ENCODE results near the gene LETM1. TPM values are rescaled to one million over a fixed set of nuclear protein-coding genes. Genes with fewer than 3 reads are reported as not detected.

Gene LETM1
- total and polyA plus RNA-seq, 2 experiments from 2014 or later, result 22.5 to 53.3 TPM

- peaks cover 18% of the 10 kb centered on the region for H3K4me1 ChIP-seq (ENCODE audit: low read depth)
- H3K27me3 ChIP-seq, result no peaks in the 10 kb centered on the region
- no peaks in the 10 kb centered on the region for H3K36me3 ChIP-seq
- TF ChIP-seq, protein P1, sequence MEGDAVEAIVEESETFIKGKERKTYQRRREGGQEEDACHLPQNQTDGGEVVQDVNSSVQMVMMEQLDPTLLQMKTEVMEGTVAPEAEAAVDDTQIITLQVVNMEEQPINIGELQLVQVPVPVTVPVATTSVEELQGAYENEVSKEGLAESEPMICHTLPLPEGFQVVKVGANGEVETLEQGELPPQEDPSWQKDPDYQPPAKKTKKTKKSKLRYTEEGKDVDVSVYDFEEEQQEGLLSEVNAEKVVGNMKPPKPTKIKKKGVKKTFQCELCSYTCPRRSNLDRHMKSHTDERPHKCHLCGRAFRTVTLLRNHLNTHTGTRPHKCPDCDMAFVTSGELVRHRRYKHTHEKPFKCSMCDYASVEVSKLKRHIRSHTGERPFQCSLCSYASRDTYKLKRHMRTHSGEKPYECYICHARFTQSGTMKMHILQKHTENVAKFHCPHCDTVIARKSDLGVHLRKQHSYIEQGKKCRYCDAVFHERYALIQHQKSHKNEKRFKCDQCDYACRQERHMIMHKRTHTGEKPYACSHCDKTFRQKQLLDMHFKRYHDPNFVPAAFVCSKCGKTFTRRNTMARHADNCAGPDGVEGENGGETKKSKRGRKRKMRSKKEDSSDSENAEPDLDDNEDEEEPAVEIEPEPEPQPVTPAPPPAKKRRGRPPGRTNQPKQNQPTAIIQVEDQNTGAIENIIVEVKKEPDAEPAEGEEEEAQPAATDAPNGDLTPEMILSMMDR (IDR thresholded peaks at IDR 0.05; ENCODE audit: low read depth, low read length), result peak; percentile 47
- H3K9me3 ChIP-seq (ENCODE audit: low read depth), result no peaks in the 10 kb centered on the region
- peak; percentile 42 to 52 for DNase-seq (ENCODE audit: low read depth in 1 of 2, low spot score in 1 of 2)
- peak overlapping the region; percentile 37 for H3K4me3 ChIP-seq
- no peak overlapping the region for H3K27ac ChIP-seq
Observed at GRCh38 chr4:1767770-1768366, 88.1 kb downstream of the LETM1 start.

DNA sequence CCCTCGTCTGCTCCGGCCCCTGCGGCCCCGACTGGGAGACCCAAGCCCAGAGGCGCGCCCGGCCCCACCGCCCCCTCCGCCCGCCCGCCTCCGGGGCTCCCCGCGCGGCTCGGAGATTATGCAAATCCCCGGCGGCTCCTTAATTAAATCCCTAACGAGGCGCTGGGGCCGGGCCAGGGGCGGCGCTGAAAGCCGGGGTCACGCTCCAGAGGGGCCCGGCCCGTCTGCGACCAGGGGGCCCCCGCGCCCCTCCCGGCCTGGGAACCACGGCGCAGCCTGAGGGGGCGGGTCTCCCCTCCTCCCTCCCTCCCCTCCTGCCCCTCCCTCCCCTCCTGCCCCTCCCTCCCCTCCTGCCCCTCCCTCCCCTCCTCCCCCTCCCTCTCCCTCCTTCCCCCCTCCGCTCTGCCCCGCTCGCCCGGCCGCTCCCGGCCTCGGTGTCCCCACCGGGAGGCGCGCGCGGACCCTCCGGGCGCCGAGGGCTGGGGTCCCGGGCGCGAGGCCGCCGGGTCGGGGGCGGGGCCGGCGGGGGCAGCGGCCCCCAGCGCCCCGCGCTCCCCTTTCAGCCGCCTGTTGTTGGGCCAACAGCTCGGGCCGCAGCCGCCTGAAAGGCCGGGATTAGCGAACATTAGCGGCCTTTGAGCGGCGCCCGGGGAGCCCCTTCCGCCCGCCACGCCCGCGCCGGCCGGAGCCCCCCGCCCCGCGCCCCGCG, 88.7 kb downstream of the LETM1 start:
- Histone ChIP-seq H3K4me3 (peak overlapping the region; percentile 37), H3K36me3 (no peaks in the 10 kb centered on the region), H3K4me1 (ENCODE audit: low read depth) (peaks cover 13% of the 10 kb centered on the region), H3K9me3 (ENCODE audit: low read depth) (no peaks in the 10 kb centered on the region), H3K27ac (no peak overlapping the region), H3K27me3 (no peaks in the 10 kb centered on the region)
- DNase-seq (ENCODE audit: low read depth in 1 of 2, low spot score in 1 of 2), result peak; percentile 44 to 50
- TF ChIP-seq, protein P1 (IDR thresholded peaks at IDR 0.05; ENCODE audit: low read depth, low read length), result no peak

GRCh38 chr4:1766106-1767060, 89.6 kb downstream of the LETM1 start:
- DNase-seq (ENCODE audit: low read depth in 1 of 2, low spot score in 1 of 2), result peak in 1 of 2 donors; percentile 36
- Histone ChIP-seq H3K9me3 (ENCODE audit: low read depth) (no peaks in the 10 kb centered on the region), H3K27me3 (no peaks in the 10 kb centered on the region), H3K27ac (no peak overlapping the region), H3K36me3 (no peaks in the 10 kb centered on the region), H3K4me1 (ENCODE audit: low read depth) (peaks cover 10% of the 10 kb centered on the region), H3K4me3 (peak overlapping the region; percentile 37)
- TF ChIP-seq, protein P1 (IDR thresholded peaks at IDR 0.05; ENCODE audit: low read depth, low read length), result no peak

GRCh38 chr4:1765409-1766072, 90.4 kb downstream of the LETM1 start:
- peaks cover 8% of the 10 kb centered on the region for H3K4me1 ChIP-seq (ENCODE audit: low read depth)
- no peaks in the 10 kb centered on the region for H3K36me3 ChIP-seq
- H3K27ac ChIP-seq, result no peak overlapping the region
- TF ChIP-seq, protein P1 (IDR thresholded peaks at IDR 0.05; ENCODE audit: low read depth, low read length), result no peak
- DNase-seq (ENCODE audit: low read depth in 1 of 2, low spot score in 1 of 2), result no peak
- H3K4me3 ChIP-seq, result no peak overlapping the region
- no peaks in the 10 kb centered on the region for H3K9me3 ChIP-seq (ENCODE audit: low read depth)
- no peaks in the 10 kb centered on the region for H3K27me3 ChIP-seq

DNA sequence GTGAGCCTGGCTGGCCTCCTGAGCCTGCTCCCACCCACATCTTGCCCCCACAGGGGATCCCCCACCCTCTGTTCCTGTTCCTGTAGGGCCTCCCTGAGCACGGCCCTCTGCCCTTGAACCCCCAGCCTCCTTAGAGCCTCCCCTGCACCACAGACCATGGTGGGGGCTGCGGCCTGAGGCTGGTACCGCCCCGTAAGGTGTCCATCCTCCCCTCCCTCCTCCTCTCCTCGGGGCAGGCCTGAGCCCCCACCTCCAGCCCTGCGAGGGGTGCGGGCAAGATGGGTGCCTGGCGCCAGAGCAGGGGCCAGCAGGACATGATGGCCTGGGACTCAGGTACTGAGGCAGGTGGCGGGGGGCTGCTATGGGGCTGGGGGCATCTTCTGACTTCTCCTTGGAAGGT, 91.3 kb downstream of the LETM1 start:
- TF ChIP-seq, protein P1 (IDR thresholded peaks at IDR 0.05; ENCODE audit: low read depth, low read length), result no peak
- DNase-seq (ENCODE audit: low read depth in 1 of 2, low spot score in 1 of 2), result no peak
- Histone ChIP-seq H3K27ac (no peak overlapping the region), H3K27me3 (no peaks in the 10 kb centered on the region), H3K4me1 (ENCODE audit: low read depth) (peaks cover 8% of the 10 kb centered on the region), H3K4me3 (no peak overlapping the region), H3K9me3 (ENCODE audit: low read depth) (no peaks in the 10 kb centered on the region), H3K36me3 (no peaks in the 10 kb centered on the region)
